ENCODE results near the gene KYAT1.
"Not testable (repeated sequence)": the region's sequence is repeated elsewhere in the genome, so short reads cannot be mapped to it uniquely, and the experiment has no call there.

KYAT1 gene

DNA sequence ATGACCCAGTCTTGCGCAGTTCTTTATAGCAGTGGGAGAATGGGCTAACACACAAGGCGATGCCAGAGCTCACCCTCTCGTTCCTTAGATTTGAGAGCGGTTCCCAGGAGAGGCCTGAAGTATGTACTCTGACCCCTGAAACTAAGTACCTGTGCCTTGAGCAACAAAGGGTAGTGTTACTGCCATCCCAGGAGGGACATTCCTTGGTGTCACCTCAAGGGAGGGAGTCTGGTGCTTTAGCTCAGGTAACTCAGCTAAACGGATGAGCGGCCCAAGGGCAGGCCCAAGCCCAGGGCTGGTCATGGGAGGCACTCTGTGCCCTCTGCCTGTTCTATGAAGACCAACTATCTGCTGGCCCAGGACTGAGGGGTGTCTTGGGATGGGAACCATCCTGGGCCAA, 20.2 kb downstream of the KYAT1 start:
- Mint-ChIP-seq H3K9me3 (no peaks in the 10 kb centered on the region), H3K36me3 (ENCODE audit: insufficient read depth) (peaks cover 12% of the 10 kb centered on the region), H3K27me3 (no peaks in the 10 kb centered on the region), H3K4me3 (no peak overlapping the region), H3K27ac (ENCODE audit: low read depth) (no peak overlapping the region), H3K4me1 (no peaks in the 10 kb centered on the region)
- no peak for DNase-seq (ENCODE audit: low spot score in 2 of 2)
- ATAC-seq (replicated peaks; ENCODE audit: extremely low read depth, poor library complexity, severe bottlenecking) = no peak

- DNase-seq (ENCODE audit: low spot score in 2 of 2) (no peak), ATAC-seq (replicated peaks; ENCODE audit: extremely low read depth, poor library complexity, severe bottlenecking) (no peak)
- peaks cover 12% of the 10 kb centered on the region for H3K36me3 Mint-ChIP-seq (ENCODE audit: insufficient read depth)
- H3K4me3 Mint-ChIP-seq = no peak overlapping the region
- H3K4me1 Mint-ChIP-seq = no peaks in the 10 kb centered on the region
- no peaks in the 10 kb centered on the region for H3K9me3 Mint-ChIP-seq
- no peaks in the 10 kb centered on the region for H3K27me3 Mint-ChIP-seq
- no peak overlapping the region for H3K27ac Mint-ChIP-seq (ENCODE audit: low read depth)
Measured at GRCh38 chr9:128860937-128861336, 20.8 kb downstream of the KYAT1 start.

- H3K36me3 Mint-ChIP-seq (ENCODE audit: insufficient read depth) = peaks cover 11% of the 10 kb centered on the region
- H3K9me3 Mint-ChIP-seq; H3K27ac Mint-ChIP-seq (ENCODE audit: low read depth); H3K4me1 Mint-ChIP-seq; H3K4me3 Mint-ChIP-seq; H3K27me3 Mint-ChIP-seq; DNase-seq (ENCODE audit: low spot score in 2 of 2); ATAC-seq (replicated peaks; ENCODE audit: extremely low read depth, poor library complexity, severe bottlenecking): not testable (repeated sequence)
Measured at GRCh38 chr9:128858476-128858875, 23.3 kb downstream of the KYAT1 start.

GRCh38 chr9:128854454-128854853, 27.3 kb downstream of the KYAT1 start:
- H3K36me3 Mint-ChIP-seq (ENCODE audit: insufficient read depth); H3K4me3 Mint-ChIP-seq; H3K4me1 Mint-ChIP-seq; H3K27me3 Mint-ChIP-seq; ATAC-seq (replicated peaks; ENCODE audit: extremely low read depth, poor library complexity, severe bottlenecking); H3K27ac Mint-ChIP-seq (ENCODE audit: low read depth); DNase-seq (ENCODE audit: low spot score in 2 of 2); H3K9me3 Mint-ChIP-seq: not testable (repeated sequence)

GRCh38 chr9:128852646-128853045, 29.1 kb downstream of the KYAT1 start:
- not testable (repeated sequence) for ATAC-seq (replicated peaks; ENCODE audit: extremely low read depth, poor library complexity, severe bottlenecking); H3K9me3 Mint-ChIP-seq; DNase-seq (ENCODE audit: low spot score in 2 of 2); H3K4me1 Mint-ChIP-seq; H3K27me3 Mint-ChIP-seq; H3K4me3 Mint-ChIP-seq; H3K27ac Mint-ChIP-seq (ENCODE audit: low read depth); H3K36me3 Mint-ChIP-seq (ENCODE audit: insufficient read depth)

GRCh38 chr9:128851779-128852600, 29.8 kb downstream of the KYAT1 start:
- not testable (repeated sequence) for H3K27me3 Mint-ChIP-seq; DNase-seq (ENCODE audit: low spot score in 2 of 2); H3K4me1 Mint-ChIP-seq; H3K27ac Mint-ChIP-seq (ENCODE audit: low read depth); H3K9me3 Mint-ChIP-seq; ATAC-seq (replicated peaks; ENCODE audit: extremely low read depth, poor library complexity, severe bottlenecking); H3K36me3 Mint-ChIP-seq (ENCODE audit: insufficient read depth); H3K4me3 Mint-ChIP-seq

DNA sequence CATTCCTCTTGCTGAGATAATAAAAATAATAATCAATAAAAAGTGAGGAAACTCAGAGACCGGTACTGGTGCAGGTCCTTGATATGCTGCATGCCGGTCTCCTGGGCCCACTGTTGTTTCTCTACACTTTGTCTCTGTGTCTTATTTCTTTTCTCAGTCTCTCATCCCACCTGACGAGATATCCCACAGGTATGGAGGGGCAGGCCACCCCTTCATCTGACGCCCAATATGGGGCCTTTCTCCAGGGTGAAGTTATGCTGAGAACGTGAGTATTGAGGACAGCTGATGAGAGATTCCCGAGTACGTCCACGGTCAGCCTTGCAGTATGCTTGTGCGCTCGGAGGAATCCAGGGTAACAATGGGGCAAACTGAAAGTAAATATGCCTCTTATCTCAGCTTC, 30.7 kb downstream of the KYAT1 start:
- H3K36me3 Mint-ChIP-seq (ENCODE audit: insufficient read depth); DNase-seq (ENCODE audit: low spot score in 2 of 2); ATAC-seq (replicated peaks; ENCODE audit: extremely low read depth, poor library complexity, severe bottlenecking); H3K27me3 Mint-ChIP-seq; H3K4me3 Mint-ChIP-seq; H3K9me3 Mint-ChIP-seq; H3K4me1 Mint-ChIP-seq; H3K27ac Mint-ChIP-seq (ENCODE audit: low read depth): not testable (repeated sequence)

GRCh38 chr9:128847803-128848202, 33.9 kb downstream of the KYAT1 start:
- peaks cover 8% of the 10 kb centered on the region for H3K36me3 Mint-ChIP-seq (ENCODE audit: insufficient read depth)
- peaks cover 6% of the 10 kb centered on the region for H3K9me3 Mint-ChIP-seq
- H3K27me3 Mint-ChIP-seq = no peaks in the 10 kb centered on the region
- ATAC-seq (replicated peaks; ENCODE audit: extremely low read depth, poor library complexity, severe bottlenecking) = no peak
- H3K4me1 Mint-ChIP-seq = no peaks in the 10 kb centered on the region
- H3K4me3 Mint-ChIP-seq = no peak overlapping the region
- DNase-seq (ENCODE audit: low spot score in 2 of 2) = no peak
- no peak overlapping the region for H3K27ac Mint-ChIP-seq (ENCODE audit: low read depth)

GRCh38 chr9:128846680-128847030, 35.1 kb downstream of the KYAT1 start:
- DNase-seq (ENCODE audit: low spot score in 2 of 2) (no peak), ATAC-seq (replicated peaks; ENCODE audit: extremely low read depth, poor library complexity, severe bottlenecking) (no peak)
- Mint-ChIP-seq H3K27ac (ENCODE audit: low read depth) (no peak overlapping the region), H3K4me1 (no peaks in the 10 kb centered on the region), H3K9me3 (peaks cover 5% of the 10 kb centered on the region), H3K27me3 (no peaks in the 10 kb centered on the region), H3K36me3 (ENCODE audit: insufficient read depth) (peaks cover 12% of the 10 kb centered on the region), H3K4me3 (no peak overlapping the region)

DNA sequence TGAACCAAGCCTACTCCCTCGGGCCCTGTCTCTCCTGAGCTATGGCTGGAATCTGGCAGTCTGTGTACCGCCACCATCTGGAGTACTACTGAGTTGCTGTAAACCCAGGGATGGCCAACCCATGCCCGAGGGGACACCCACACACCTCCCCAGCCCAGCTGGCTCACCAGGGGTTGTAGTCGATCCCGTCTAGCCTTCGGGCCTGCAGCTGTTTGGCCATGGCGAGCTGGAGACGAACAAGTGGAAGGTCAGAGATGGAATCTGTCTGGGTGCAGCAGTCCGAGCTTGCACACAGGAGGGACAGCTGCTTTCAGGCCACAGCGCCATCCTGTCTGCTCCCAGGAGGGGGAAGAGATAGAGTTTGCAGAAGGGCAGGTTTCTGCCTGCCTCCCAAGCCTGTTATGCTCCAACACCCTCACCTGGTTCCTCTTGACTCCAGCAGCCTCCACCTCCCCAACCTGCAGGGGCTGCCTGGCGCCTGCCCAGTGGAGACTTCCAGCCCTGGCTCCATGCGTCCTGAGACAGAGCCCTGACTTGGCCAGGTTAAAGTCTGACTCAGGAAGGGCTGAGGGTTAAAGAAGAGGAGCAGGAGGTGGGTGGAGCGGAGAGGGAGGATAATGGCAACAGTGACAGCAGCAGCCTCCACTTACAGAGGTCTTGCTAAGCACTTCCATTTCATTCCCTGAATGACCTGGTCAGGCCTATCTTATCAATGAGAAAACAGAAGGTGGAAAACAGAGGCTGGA, 36.4 kb downstream of the KYAT1 start:
- H3K4me1 Mint-ChIP-seq = no peaks in the 10 kb centered on the region
- no peak for DNase-seq (ENCODE audit: low spot score in 2 of 2)
- H3K4me3 Mint-ChIP-seq = no peak overlapping the region
- H3K9me3 Mint-ChIP-seq = no peaks in the 10 kb centered on the region
- ATAC-seq (replicated peaks; ENCODE audit: extremely low read depth, poor library complexity, severe bottlenecking) = no peak
- H3K27me3 Mint-ChIP-seq = no peaks in the 10 kb centered on the region
- no peak overlapping the region for H3K27ac Mint-ChIP-seq (ENCODE audit: low read depth)
- H3K36me3 Mint-ChIP-seq (ENCODE audit: insufficient read depth) = peaks cover 10% of the 10 kb centered on the region

- not testable (repeated sequence) for H3K4me1 Mint-ChIP-seq; ATAC-seq (replicated peaks; ENCODE audit: extremely low read depth, poor library complexity, severe bottlenecking); H3K36me3 Mint-ChIP-seq (ENCODE audit: insufficient read depth); H3K4me3 Mint-ChIP-seq; H3K27ac Mint-ChIP-seq (ENCODE audit: low read depth); H3K27me3 Mint-ChIP-seq; H3K9me3 Mint-ChIP-seq; DNase-seq (ENCODE audit: low spot score in 2 of 2)
Measured at GRCh38 chr9:128843171-128843570, 38.6 kb downstream of the KYAT1 start.

- DNase-seq (ENCODE audit: low spot score in 2 of 2) (no peak), ATAC-seq (replicated peaks; ENCODE audit: extremely low read depth, poor library complexity, severe bottlenecking) (no peak)
- no peaks in the 10 kb centered on the region for H3K4me1 Mint-ChIP-seq
- H3K4me3 Mint-ChIP-seq = no peak overlapping the region
- no peaks in the 10 kb centered on the region for H3K27me3 Mint-ChIP-seq
- no peaks in the 10 kb centered on the region for H3K9me3 Mint-ChIP-seq
- peaks cover 11% of the 10 kb centered on the region for H3K36me3 Mint-ChIP-seq (ENCODE audit: insufficient read depth)
- no peak overlapping the region for H3K27ac Mint-ChIP-seq (ENCODE audit: low read depth)
Measured at GRCh38 chr9:128841694-128842492, 39.9 kb downstream of the KYAT1 start.

Measured in central memory CD8-positive, alpha-beta T cell (primary cell).